Cerebellar cortex (tissue), 1 donor: ENCODE data around the gene COX11.
A peak's percentile ranks its signal among the peaks of the same experiment; 100 is the strongest.

Experiments
- DNase-seq: peaks from one replicate; pipeline ENCODE4 v3.0.0-alpha.2; 2015; ENCODE audit warnings: low spot score

The COX11 gene, protein sequence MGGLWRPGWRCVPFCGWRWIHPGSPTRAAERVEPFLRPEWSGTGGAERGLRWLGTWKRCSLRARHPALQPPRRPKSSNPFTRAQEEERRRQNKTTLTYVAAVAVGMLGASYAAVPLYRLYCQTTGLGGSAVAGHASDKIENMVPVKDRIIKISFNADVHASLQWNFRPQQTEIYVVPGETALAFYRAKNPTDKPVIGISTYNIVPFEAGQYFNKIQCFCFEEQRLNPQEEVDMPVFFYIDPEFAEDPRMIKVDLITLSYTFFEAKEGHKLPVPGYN

DNA sequence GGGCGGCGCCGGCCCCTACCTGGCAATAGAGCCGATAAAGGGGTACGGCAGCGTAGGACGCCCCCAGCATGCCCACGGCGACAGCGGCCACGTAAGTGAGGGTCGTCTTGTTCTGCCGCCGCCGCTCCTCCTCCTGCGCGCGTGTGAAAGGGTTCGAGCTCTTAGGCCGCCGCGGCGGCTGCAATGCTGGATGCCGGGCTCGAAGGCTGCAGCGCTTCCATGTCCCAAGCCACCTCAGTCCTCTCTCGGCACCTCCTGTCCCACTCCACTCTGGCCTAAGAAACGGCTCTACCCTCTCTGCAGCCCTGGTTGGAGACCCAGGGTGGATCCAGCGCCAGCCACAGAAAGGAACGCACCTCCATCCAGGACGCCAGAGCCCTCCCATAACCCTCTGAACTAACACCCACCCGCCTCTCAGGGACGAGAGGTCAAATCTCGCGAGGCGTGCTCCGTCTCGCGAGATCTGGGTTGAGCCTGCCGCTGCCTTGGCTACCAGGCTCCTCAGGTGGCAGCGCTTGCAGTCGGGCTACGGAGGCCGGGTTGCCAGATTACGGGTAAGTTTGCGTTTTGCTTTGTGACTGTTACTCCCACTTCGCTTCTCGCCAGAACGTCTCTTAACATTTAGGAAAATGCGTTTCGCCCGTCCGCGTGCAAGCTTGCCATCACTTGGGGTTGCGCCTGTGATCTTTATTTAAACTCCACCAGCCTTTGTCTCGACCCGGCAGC lies at the start of gene COX11, which contains the start of gene STXBP4:
TSS of gene COX11 (minus strand) at position 393 of the 726 bp plus-strand sequence. CDS start at position 385, 8 bp downstream.
TSS of gene STXBP4 (plus strand) at position 504 of the 726 bp plus-strand sequence. CDS start 17,455 bp downstream, outside the sequence.
- DNase-seq, result peak; percentile 98

DNA sequence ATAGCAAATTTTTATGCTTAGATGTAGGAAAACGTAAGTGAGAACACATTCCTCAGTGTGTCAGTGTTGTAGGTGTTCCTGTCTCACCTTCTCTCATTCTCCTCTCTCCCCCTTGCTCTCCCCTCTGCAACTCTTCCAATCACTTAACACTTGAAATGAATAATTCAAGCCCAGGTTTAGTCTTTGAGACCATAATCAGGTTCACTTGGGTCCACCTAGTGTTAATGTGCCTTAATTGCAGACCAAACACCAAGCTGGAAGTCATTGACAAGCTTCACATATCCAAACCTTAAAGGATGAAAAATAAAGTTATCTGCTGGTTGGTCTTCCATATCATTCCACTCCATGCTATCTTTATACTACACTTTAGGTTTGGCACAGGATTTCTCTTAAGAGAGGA lies 37.1 kb upstream of the COX11 start:
- DNase-seq, result peak; percentile 13

DNA sequence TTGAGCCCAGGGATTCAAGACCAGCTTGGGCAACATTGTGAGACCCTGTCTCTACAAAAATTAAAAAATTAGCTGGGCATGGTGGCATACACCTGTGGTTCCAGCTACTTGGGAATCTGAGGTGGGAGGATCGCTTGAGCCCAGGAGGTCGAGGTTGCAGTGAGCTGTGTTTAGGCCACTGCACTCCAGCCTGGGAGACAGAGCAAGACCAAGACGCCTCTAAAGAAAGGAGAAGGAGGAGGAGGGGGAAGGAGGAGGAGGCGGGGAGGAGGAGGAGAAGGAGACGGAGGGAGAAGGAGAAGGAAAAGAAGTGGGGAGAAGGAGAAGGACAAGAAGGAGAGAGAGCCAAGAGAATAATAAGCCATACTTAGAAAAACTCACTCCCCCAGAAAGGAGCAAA lies 36.0 kb upstream of the COX11 start:
- no peak for DNase-seq

- DNase-seq, result no peak
Measured at GRCh38 chr17:55002458-55002857, 34.0 kb upstream of the COX11 start.

- no peak for DNase-seq
Measured at GRCh38 chr17:54996441-54996840, 28.0 kb upstream of the COX11 start.

DNA sequence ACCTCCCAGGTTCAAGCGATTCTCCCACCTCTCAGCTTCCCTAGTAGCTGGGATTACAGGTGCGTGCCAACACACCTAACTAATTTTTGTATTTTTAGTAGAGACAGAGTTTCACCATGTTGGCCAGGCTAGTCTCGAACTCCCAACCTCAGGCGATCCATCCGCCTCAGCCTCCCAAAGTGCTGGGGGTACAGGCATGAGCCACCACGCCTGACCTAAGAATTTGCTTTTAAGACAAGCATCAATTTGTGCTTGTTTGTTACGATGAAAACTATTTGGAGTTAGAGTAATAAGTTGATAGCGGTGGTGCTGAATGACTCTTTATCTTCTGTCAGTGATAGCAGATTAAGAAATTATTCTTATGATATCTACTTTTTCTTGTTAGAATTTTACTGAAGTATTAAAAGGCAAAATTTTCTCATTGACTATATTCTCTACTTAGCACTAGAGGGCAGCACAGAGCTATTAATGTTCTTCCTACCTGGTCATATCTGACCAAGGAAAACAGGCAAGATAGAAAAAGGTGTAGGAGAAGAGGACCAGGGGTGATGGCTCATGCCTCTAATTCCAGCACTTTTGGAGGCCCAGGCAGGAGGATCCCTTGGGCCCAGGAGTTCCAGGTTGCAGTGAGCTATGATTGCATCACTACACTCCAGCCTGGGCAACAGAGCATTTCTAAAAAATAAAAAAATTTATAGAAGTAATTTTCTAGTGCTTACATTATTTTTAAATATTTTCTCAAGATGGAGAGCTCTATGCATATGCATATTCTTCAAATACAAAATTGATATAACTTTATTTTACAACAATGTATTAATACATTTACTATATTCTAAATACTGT lies 24.6 kb upstream of the COX11 start:
- peak; percentile 71 for DNase-seq

GRCh38 chr17:54991567-54991966 lies 23.1 kb upstream of the COX11 start:
- DNase-seq, result no peak

GRCh38 chr17:54990118-54990517 lies 21.7 kb upstream of the COX11 start:
- no peak for DNase-seq

- no peak for DNase-seq
Measured at GRCh38 chr17:54985476-54985875, 17.0 kb upstream of the COX11 start.

DNA sequence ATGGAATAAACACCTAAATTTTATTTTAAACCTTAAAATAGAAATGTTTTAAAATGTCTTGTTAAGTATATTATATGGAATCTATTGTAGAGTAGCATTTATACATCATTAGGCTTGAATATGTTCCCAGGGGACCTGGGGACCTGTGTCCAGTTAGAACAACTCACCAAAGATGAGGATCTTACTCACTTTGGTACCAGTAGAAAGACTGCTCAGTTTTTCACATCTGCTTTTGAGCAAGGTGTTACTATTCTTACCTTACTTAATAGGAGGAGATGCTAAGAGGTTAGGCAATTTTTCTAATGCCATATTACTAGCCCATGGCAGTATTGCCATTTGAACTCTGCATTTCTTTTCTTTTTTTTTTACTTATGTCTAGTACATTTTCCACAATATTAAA lies 14.8 kb upstream of the COX11 start:
- DNase-seq, result no peak

- no peak for DNase-seq
Measured at GRCh38 chr17:54982399-54982798, 13.9 kb upstream of the COX11 start.

DNA sequence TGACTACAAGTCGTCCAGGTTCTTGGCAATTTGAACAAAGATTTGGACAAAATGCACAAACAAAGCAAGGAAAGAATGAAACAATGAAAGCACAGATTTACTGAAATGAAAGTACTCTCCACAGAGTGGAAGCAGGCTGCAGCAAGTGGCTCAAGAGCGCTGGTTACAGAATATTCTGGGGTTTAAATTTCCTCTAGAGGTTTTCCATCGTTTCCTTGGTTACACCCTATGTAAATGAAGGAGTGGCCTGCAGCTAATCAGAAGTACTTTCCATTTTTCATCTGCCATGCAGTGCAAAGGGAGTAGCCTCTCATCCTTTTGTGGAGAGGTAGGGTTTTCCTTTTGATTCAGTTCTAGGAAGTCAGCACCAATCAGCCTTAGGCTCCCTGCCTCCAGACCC lies 11.9 kb upstream of the COX11 start:
- DNase-seq, result no peak

DNA sequence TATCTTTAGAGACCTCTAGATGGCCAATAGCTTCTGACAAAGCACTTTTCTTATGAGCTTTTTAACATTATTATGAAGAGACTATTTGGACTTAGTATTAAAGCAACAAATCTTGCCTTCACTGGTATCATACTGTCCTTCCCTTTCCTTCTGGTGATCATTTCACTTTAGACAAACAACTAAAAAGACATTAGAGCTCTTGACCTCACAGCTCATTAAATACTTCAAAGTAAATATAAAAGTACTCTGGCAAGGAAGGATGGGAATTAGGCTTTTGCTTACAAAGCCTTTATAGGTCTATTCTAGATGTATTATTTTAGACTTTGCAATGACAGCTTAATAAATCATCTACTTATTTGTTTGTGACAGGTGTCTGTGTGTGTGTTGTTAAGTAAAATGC lies 11.2 kb upstream of the COX11 start:
- DNase-seq, result no peak

DNA sequence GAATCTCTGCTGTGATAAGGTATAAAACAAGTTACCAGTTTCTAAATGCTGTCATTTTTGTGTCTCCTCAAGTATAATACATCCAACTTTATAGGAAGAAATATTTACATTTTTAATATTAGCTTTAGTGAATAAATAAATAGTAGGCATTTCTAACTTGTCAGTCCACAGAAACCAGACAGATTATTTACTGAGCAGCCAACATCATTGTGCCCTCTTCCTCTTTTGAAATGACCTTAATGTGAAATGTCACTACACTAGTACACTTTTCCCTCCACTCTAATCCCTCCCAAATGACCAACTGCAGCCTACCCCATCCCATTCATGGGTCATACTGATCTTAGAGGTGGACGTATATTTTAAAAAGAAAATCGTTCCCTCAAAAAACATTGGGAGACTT lies 9.3 kb upstream of the COX11 start:
- DNase-seq, result no peak

- DNase-seq, result no peak
Measured at GRCh38 chr17:54976316-54976715, 7.9 kb upstream of the COX11 start.

- DNase-seq, result no peak
Measured at GRCh38 chr17:54974759-54975158, 6.3 kb upstream of the COX11 start.

DNA sequence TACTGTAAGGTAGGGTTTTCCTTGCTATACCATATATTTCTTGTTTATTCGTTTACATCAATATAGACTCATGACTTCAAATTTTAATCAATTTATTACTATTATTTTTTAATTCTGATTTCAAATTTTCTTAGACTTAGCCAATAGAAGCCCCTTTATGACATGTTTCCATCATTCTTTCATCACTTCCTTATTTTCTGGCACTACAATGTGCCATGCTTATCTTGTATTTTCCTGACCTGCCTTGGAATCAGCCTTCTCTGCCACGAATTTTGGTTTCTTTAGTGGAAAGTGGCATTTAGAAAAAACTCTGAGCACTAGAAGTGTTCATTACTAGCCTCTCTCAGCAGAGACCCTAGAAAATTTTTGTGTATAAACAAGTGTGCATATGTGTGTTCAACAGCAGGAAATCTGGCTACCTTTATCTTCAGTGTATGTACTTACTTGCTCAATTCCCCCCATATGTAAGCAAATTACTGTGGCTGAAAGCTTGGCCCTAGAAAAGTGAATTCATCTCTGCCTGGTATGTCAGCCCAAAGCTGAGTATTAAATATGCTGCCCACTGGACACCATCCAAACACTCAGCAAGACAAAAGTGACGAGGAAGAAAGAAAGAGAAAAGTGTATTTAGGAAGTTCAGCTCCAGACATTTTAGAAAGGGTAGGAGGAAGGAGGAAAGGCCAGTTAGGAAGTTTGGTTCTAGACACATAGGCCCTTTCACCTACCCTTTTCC lies 4.1 kb upstream of the COX11 start:
- DNase-seq, result no peak

GRCh38 chr17:54971901-54972300 lies 3.4 kb upstream of the COX11 start:
- DNase-seq, result no peak

GRCh38 chr17:54971147-54971546 lies 2.7 kb upstream of the COX11 start:
- DNase-seq, result no peak

DNA sequence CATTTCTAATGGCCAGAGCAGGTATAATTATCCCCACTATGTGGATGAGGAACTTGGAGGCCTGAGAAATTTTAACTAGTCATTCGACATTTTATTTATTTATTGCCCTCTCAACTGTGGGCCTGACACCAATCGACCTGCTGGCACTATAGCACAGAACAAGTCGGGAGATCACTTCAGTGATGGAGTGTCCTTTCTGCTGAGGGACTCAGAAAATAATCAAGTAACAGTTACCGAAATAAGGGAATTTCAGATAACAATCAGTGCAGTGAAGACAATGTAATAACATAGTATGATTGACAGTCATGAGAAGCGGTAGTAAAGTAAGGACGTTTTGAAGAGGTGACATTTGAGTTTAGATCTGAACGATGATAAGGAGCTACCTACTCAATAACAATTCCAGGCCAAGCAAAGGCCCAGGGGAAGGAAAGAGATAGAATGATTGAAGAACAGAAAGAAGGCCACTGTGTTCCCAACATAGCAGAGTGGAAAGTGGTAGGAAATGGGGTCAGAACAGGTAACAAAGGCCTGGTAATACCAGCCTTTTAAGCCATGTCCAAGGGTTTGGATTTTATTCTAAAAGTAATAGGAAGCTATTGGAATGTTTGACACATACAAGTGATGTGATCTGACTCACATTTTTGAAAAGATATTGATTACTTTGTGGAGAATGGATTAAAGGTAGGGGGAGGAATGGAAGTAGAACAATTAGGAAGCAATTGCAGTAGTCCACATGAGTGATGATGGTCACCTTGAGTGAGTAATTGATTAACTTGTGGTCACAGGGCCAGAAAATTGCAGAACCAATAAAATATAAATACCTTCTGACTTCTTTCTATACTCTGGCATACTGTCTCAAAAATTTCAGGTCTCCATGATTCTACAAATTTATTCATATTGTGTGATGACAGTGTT lies 1.5 kb upstream of the COX11 start:
- no peak for DNase-seq

DNA sequence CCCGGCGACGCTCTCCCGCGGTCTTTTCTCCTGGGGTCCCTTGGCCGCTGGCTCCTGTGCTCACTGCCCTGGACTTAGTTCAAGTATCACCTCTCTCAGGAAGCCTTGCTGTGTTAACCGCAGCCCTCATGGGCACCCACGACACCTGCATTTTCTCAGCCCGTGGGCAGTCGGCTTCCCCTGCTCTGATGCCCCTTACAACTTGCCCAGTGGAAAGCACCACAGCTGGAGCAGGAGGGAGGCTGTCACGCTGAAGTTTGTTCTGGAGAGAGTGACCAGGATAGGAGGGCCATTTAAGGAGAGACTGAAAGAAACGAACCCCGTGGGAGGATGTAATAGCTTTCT lies 506 bp upstream of the COX11 start:
- no peak for DNase-seq
